Ishikawa (cell line): ENCODE data around the gene MRPL14.

Experiments used
- CEBPB ChIP-seq: IDR thresholded peaks from 2 replicates; pipeline ENCODE4 v1.6.1; 2012
- CREB1 ChIP-seq: IDR thresholded peaks from 2 replicates; pipeline ENCODE4 v1.6.1; 2012; ENCODE audit warnings: low read depth
- EGR1 ChIP-seq: IDR thresholded peaks from 2 replicates; pipeline ENCODE4 v1.6.1; 2012
- EP300 ChIP-seq: IDR thresholded peaks from 2 replicates; pipeline ENCODE4 v1.6.1; 2012; ENCODE audit warnings: borderline replicate concordance
- FOXM1 ChIP-seq: IDR thresholded peaks from 2 replicates; pipeline ENCODE4 v1.6.1; 2012; ENCODE audit warnings: low read depth, borderline replicate concordance
- NFIC ChIP-seq: IDR thresholded peaks from 2 replicates; pipeline ENCODE4 v1.6.1; 2012
- RAD21 ChIP-seq: IDR thresholded peaks from 2 replicates; pipeline ENCODE4 v1.6.1; 2012; ENCODE audit warnings: low read depth
- REST ChIP-seq: IDR thresholded peaks from 2 replicates; pipeline ENCODE4 v1.6.1; 2012; ENCODE audit warnings: low read depth, mild to moderate bottlenecking
- TAF1 ChIP-seq: IDR thresholded peaks from 2 replicates; pipeline ENCODE4 v1.6.1; 2012; ENCODE audit warnings: low read depth, mild to moderate bottlenecking
- TCF12 ChIP-seq: IDR thresholded peaks from 2 replicates; pipeline ENCODE4 v1.6.1; 2012; ENCODE audit warnings: low read depth
- TEAD4 ChIP-seq: IDR thresholded peaks from 2 replicates; pipeline ENCODE4 v1.6.1; 2012
- YY1 ChIP-seq: IDR thresholded peaks from 2 replicates; pipeline ENCODE4 v1.6.1; 2012; ENCODE audit warnings: low read depth
- ZBTB7A ChIP-seq: IDR thresholded peaks from 2 replicates; pipeline ENCODE4 v1.6.1; 2012; ENCODE audit warnings: low read depth
- TF ChIP-seq, protein P1 (sequence below): IDR thresholded peaks from 2 replicates; pipeline ENCODE4 v1.6.1; 2012
- TF ChIP-seq, protein P2 (sequence below): IDR thresholded peaks from 2 replicates; pipeline ENCODE4 v1.6.1; 2012

The MRPL14 gene

GRCh38 chr6:44146685-44147084 is 19.4 kb upstream of the MRPL14 start:
- TF ChIP-seq REST (no peak), EP300 (no peak), FOXM1 (no peak)

- TF ChIP-seq TAF1 (no peak), YY1 (no peak), EP300 (no peak), TCF12 (no peak), REST (no peak), NFIC (no peak), FOXM1 (no peak), RAD21 (no peak), EGR1 (no peak), TEAD4 (no peak), CREB1 (no peak)
- TF ChIP-seq, protein P1, sequence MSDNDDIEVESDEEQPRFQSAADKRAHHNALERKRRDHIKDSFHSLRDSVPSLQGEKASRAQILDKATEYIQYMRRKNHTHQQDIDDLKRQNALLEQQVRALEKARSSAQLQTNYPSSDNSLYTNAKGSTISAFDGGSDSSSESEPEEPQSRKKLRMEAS = no peak
- TF ChIP-seq, protein P2, sequence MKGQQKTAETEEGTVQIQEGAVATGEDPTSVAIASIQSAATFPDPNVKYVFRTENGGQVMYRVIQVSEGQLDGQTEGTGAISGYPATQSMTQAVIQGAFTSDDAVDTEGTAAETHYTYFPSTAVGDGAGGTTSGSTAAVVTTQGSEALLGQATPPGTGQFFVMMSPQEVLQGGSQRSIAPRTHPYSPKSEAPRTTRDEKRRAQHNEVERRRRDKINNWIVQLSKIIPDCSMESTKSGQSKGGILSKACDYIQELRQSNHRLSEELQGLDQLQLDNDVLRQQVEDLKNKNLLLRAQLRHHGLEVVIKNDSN = no peak
Observed at GRCh38 chr6:44145839-44146238, 18.6 kb upstream of the MRPL14 start.

DNA sequence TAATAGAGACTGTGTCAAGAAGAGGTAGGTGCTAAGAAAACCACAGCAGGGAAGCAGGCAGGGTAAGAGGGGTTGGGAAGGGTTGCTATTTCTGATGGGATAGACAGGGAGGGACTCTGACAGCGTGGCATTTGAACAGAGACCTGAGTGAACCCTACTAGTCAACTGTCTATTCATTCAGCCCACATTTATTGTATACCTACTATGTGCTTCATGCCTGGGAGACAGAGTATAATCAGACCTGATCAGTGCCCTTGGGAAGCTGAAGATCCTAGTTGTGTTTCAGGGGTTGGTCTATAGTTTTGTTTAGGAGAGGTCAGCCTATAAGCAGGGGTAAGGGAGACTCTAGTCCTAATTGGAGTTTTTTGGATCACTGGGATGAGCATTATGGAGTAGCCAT is 16.5 kb upstream of the MRPL14 start:
- TF ChIP-seq CEBPB (no peak), YY1 (no peak), EP300 (no peak), NFIC (no peak)
- TF ChIP-seq, protein P2 = no peak

- TF ChIP-seq EP300 (no peak), FOXM1 (no peak), RAD21 (no peak), TAF1 (no peak), NFIC (no peak), TCF12 (no peak), EGR1 (no peak), CEBPB (no peak), YY1 (no peak), CREB1 (no peak), TEAD4 (no peak), ZBTB7A (no peak), REST (no peak)
- TF ChIP-seq, protein P1 = no peak
- TF ChIP-seq, protein P2 = no peak
Observed at GRCh38 chr6:44142835-44143234, 15.6 kb upstream of the MRPL14 start.

DNA sequence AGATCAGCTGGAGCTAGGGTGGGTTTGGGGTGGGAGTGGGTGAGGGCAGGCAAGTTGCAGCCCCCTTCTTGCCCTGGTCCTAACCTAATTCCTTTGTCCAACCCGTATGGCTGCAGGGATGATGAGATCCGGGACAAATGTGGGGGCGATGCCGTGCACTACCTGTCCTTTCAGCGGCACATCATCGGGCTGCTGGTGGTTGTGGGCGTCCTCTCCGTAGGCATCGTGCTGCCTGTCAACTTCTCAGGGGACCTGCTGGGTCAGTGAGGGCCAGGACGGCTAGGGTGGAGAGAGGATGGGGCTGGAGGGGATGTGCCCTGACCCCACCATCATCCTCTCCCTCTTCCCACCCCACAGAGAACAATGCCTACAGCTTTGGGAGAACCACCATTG is 12.1 kb upstream of the MRPL14 start:
- TF ChIP-seq FOXM1 = no peak
- no peak for TF ChIP-seq CREB1
